ENCODE data around the gene SHISAL1. TPM values are rescaled to one million over a fixed set of nuclear protein-coding genes. Genes with fewer than 3 reads are reported as not detected.

Gene SHISAL1
- total RNA-seq, 4 donors from 2014 or later, result 0.47 to 1.9 (median 0.75) TPM

- ATAC-seq (ENCODE audit: low FRiP score), result no peak
- no peak for TF ChIP-seq CTCF (IDR thresholded peaks at IDR 0.05)
- DNase-seq (ENCODE audit: low spot score), result no peak
These were observed 63.2 kb downstream of the SHISAL1 start for GRCh38 chr22:44249376-44250147.

GRCh38 chr22:44248926-44249325 is 63.8 kb downstream of the SHISAL1 start:
- DNase-seq (ENCODE audit: low spot score) (no peak), ATAC-seq (ENCODE audit: low FRiP score) (no peak)
- no peak for TF ChIP-seq CTCF (IDR thresholded peaks at IDR 0.05)

- DNase-seq (ENCODE audit: low spot score) (no peak), ATAC-seq (ENCODE audit: low FRiP score) (no peak)
- TF ChIP-seq CTCF (IDR thresholded peaks at IDR 0.05), result no peak
These were observed 64.5 kb downstream of the SHISAL1 start for GRCh38 chr22:44247923-44248892.

GRCh38 chr22:44247346-44247745 is 65.4 kb downstream of the SHISAL1 start:
- TF ChIP-seq CTCF (IDR thresholded peaks at IDR 0.05), result no peak
- no peak for ATAC-seq (ENCODE audit: low FRiP score)
- no peak for DNase-seq (ENCODE audit: low spot score)

GRCh38 chr22:44246615-44247326 is 66.0 kb downstream of the SHISAL1 start:
- DNase-seq (ENCODE audit: low spot score), result no peak
- no peak for ATAC-seq (ENCODE audit: low FRiP score)
- no peak for TF ChIP-seq CTCF (IDR thresholded peaks at IDR 0.05)

GRCh38 chr22:44245867-44246266 is 66.9 kb downstream of the SHISAL1 start:
- no peak for DNase-seq (ENCODE audit: low spot score)
- no peak for TF ChIP-seq CTCF (IDR thresholded peaks at IDR 0.05)
- ATAC-seq (ENCODE audit: low FRiP score), result no peak
